WTC11 (cell line): ENCODE data around the gene RPL29.

Experiments used
- CBFB ChIP-seq: sonication (generic); formaldehyde crosslinking; IDR thresholded peaks from 2 replicates; pipeline ENCODE4 v1.8.1; 2022; ENCODE audit warnings: mild to moderate bottlenecking, low read depth, missing genetic modification reagents
- CTCF ChIP-seq: fragments of 200-600 bp; IDR thresholded peaks from 2 replicates; pipeline ENCODE4 v1.8.0; 2022; ENCODE audit warnings: antibody characterized with exemption
- E2F4 ChIP-seq: sonication (generic); formaldehyde crosslinking; IDR thresholded peaks from 2 replicates; pipeline ENCODE4 v1.8.1; 2022; ENCODE audit warnings: low read depth, mild to moderate bottlenecking, moderate library complexity, missing genetic modification reagents, borderline replicate concordance
- ELF4 ChIP-seq: sonication (generic); formaldehyde crosslinking; IDR thresholded peaks from 2 replicates; pipeline ENCODE4 v1.8.1; 2022; ENCODE audit warnings: low read depth, mild to moderate bottlenecking, moderate library complexity, missing genetic modification reagents
- ESRRA ChIP-seq: sonication (generic); formaldehyde crosslinking; IDR thresholded peaks from 2 replicates; pipeline ENCODE4 v1.8.1; 2022; ENCODE audit warnings: mild to moderate bottlenecking, missing genetic modification reagents, borderline replicate concordance
- FOXJ3 ChIP-seq: sonication (generic); formaldehyde crosslinking; IDR thresholded peaks from 2 replicates; pipeline ENCODE4 v1.9.0; 2021; ENCODE audit warnings: missing genetic modification reagents, mild to moderate bottlenecking, borderline replicate concordance
- MAX ChIP-seq: sonication (generic); formaldehyde crosslinking; IDR thresholded peaks from 2 replicates; pipeline ENCODE4 v1.8.0; 2022; ENCODE audit warnings: mild to moderate bottlenecking, missing genetic modification reagents
- NR2C2 ChIP-seq: sonication (generic); formaldehyde crosslinking; IDR thresholded peaks from 2 replicates; pipeline ENCODE4 v1.8.0; 2022; ENCODE audit warnings: mild to moderate bottlenecking, missing genetic modification reagents
- RELA ChIP-seq: sonication (generic); formaldehyde crosslinking; IDR thresholded peaks from 2 replicates; pipeline ENCODE4 v1.8.1; 2022; ENCODE audit warnings: missing genetic modification reagents, mild to moderate bottlenecking, borderline replicate concordance
- SMAD3 ChIP-seq: sonication (generic); formaldehyde crosslinking; IDR thresholded peaks from 2 replicates; pipeline ENCODE4 v1.8.0; 2022; ENCODE audit warnings: missing genetic modification reagents, mild to moderate bottlenecking, borderline replicate concordance
- TEAD4 ChIP-seq: sonication (generic); formaldehyde crosslinking; IDR thresholded peaks from 2 replicates; pipeline ENCODE4 v1.8.0; 2022; ENCODE audit warnings: mild to moderate bottlenecking, missing genetic modification reagents
- ZNF121 ChIP-seq: sonication (generic); formaldehyde crosslinking; IDR thresholded peaks from 2 replicates; pipeline ENCODE4 v1.8.0; 2023; ENCODE audit warnings: missing genetic modification reagents
- TF ChIP-seq, protein P1 (sequence below): sonication (generic); formaldehyde crosslinking; IDR thresholded peaks from 2 replicates; pipeline ENCODE4 v1.8.1; 2023; ENCODE audit warnings: mild to moderate bottlenecking, moderate library complexity, missing genetic modification reagents
- TF ChIP-seq, protein P2 (sequence below): sonication (generic); formaldehyde crosslinking; IDR thresholded peaks from 2 replicates; pipeline ENCODE4 v1.8.0; 2022; ENCODE audit warnings: missing genetic modification reagents

DNA sequence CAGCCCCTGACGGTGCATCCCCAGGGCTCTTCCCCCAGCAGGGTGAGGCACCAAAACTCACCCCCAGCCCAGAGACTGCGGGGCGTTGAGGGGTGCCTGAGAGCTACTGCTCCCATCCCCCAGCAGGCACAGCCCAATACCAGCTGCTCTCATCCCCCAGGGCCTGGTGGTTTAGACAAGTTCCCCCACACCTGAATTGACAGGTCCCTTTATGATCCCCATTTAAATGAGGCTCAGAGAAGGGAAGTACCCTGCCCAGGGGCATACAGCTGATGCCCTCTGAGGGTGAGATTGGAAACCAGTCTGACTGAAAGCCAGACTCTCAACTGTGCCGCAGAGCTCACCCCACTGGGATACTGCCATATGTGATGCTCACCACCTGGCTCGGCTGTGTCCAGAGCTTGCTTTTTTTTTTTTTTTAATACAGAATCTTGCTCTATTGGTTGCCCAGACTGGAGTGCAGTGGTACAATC is 40.6 kb upstream of the RPL29 start:
- no peak for TF ChIP-seq CTCF
- no peak for TF ChIP-seq SMAD3
- TF ChIP-seq MAX (CRISPR knock-in tag), result no peak
- TF ChIP-seq E2F4 (CRISPR knock-in tag), result no peak
- TF ChIP-seq, protein P1, sequence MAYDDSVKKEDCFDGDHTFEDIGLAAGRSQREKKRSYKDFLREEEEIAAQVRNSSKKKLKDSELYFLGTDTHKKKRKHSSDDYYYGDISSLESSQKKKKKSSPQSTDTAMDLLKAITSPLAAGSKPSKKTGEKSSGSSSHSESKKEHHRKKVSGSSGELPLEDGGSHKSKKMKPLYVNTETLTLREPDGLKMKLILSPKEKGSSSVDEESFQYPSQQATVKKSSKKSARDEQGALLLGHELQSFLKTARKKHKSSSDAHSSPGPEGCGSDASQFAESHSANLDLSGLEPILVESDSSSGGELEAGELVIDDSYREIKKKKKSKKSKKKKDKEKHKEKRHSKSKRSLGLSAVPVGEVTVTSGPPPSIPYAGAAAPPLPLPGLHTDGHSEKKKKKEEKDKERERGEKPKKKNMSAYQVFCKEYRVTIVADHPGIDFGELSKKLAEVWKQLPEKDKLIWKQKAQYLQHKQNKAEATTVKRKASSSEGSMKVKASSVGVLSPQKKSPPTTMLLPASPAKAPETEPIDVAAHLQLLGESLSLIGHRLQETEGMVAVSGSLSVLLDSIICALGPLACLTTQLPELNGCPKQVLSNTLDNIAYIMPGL (CRISPR knock-in tag), result no peak
- TF ChIP-seq ESRRA (CRISPR knock-in tag), result no peak
- no peak for TF ChIP-seq ELF4
- no peak for TF ChIP-seq TEAD4 (CRISPR knock-in tag)
- TF ChIP-seq NR2C2 (CRISPR knock-in tag), result no peak
- TF ChIP-seq ZNF121, result no peak
- no peak for TF ChIP-seq CBFB (CRISPR knock-in tag)
- TF ChIP-seq, protein P2, sequence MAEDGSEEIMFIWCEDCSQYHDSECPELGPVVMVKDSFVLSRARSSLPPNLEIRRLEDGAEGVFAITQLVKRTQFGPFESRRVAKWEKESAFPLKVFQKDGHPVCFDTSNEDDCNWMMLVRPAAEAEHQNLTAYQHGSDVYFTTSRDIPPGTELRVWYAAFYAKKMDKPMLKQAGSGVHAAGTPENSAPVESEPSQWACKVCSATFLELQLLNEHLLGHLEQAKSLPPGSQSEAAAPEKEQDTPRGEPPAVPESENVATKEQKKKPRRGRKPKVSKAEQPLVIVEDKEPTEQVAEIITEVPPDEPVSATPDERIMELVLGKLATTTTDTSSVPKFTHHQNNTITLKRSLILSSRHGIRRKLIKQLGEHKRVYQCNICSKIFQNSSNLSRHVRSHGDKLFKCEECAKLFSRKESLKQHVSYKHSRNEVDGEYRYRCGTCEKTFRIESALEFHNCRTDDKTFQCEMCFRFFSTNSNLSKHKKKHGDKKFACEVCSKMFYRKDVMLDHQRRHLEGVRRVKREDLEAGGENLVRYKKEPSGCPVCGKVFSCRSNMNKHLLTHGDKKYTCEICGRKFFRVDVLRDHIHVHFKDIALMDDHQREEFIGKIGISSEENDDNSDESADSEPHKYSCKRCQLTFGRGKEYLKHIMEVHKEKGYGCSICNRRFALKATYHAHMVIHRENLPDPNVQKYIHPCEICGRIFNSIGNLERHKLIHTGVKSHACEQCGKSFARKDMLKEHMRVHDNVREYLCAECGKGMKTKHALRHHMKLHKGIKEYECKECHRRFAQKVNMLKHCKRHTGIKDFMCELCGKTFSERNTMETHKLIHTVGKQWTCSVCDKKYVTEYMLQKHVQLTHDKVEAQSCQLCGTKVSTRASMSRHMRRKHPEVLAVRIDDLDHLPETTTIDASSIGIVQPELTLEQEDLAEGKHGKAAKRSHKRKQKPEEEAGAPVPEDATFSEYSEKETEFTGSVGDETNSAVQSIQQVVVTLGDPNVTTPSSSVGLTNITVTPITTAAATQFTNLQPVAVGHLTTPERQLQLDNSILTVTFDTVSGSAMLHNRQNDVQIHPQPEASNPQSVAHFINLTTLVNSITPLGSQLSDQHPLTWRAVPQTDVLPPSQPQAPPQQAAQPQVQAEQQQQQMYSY (CRISPR knock-in tag), result no peak
- no peak for TF ChIP-seq FOXJ3 (CRISPR knock-in tag)
- TF ChIP-seq RELA (CRISPR knock-in tag), result no peak
